Lower lobe of right lung (tissue), 2 donors: Measurements from ENCODE around the gene ABCA7. TPM values are rescaled to one million over a fixed set of nuclear protein-coding genes. Genes with fewer than 3 reads are reported as not detected.
A peak's percentile ranks its signal among the peaks of the same experiment; 100 is the strongest.

Experiments used
- ATAC-seq, 2 donors: fragments of 200-7000 bp; cut with Tn5 transposase; one replicate each; pipeline ENCODE4 v1.9.1; 2020 to 2022; ENCODE audit warnings: mild to moderate bottlenecking in 2 of 2, moderate library complexity in 2 of 2
- DNase-seq: peaks from one replicate; pipeline ENCODE4 v3.0.0-alpha.2; 2020
- H3K27ac ChIP-seq: fragments of 200-600 bp; one replicate; pipeline ENCODE4 v1.8.0; 2022
- H3K27me3 ChIP-seq: fragments of 200-600 bp; one replicate; pipeline ENCODE4 v1.8.0; 2022; ENCODE audit warnings: low read depth
- H3K36me3 ChIP-seq: fragments of 200-600 bp; one replicate; pipeline ENCODE4 v1.8.0; 2022; ENCODE audit warnings: mild to moderate bottlenecking
- H3K4me1 ChIP-seq: fragments of 200-600 bp; one replicate; pipeline ENCODE4 v1.8.0; 2022
- H3K4me3 ChIP-seq: fragments of 200-600 bp; one replicate; pipeline ENCODE4 v1.8.0; 2022; ENCODE audit warnings: mild to moderate bottlenecking
- H3K9me3 ChIP-seq: fragments of 200-600 bp; one replicate; pipeline ENCODE4 v1.8.0; 2022
- CTCF ChIP-seq: fragments of 200-600 bp; IDR thresholded peaks from one replicate; pipeline ENCODE4 v1.8.0; 2022; ENCODE audit warnings: antibody characterized with exemption, mild to moderate bottlenecking
- intact Hi-C: fragments of 100-400 bp; cut with DNase I; formaldehyde crosslinking; loops from one replicate; pipeline ENCODE4 v1.11.0; 2022
- total RNA-seq: library from RNA; stranded (reverse); fragmentation: NEBNext Ultra II Directional; extraction: Animal tissue kit (Norgen Biotek cat#: 25700); gene quantifications from one replicate; pipeline ENCODE4 v1.2.1, GENCODE V29; 2021
- donor health status: DM: no; HTN: yes; CAD: no; lungs with severe emphysema.

ABCA7 gene
- total RNA-seq, 1 donor from 2014 or later = 53.3 TPM

- Histone ChIP-seq H3K4me3 (peak overlapping the region; percentile 25), H3K36me3 (peaks cover 74% of the 10 kb centered on the region), H3K9me3 (no peaks in the 10 kb centered on the region), H3K27me3 (no peaks in the 10 kb centered on the region), H3K4me1 (peaks cover 26% of the 10 kb centered on the region), H3K27ac (no peak overlapping the region)
- intact Hi-C loops = no loop called here
- no peak for TF ChIP-seq CTCF
- DNase-seq (no peak), ATAC-seq (no peak)
Measured at GRCh38 chr19:1081301-1082164, 41.6 kb downstream of the ABCA7 start.

- no peak for TF ChIP-seq CTCF
- intact Hi-C loops = no loop called here
- peaks cover 79% of the 10 kb centered on the region for H3K36me3 ChIP-seq
- H3K27me3 ChIP-seq = no peaks in the 10 kb centered on the region
- DNase-seq (peak; percentile 93), ATAC-seq (peak; percentile 91 to 92)
- peak overlapping the region; percentile 29 for H3K4me3 ChIP-seq
- H3K27ac ChIP-seq = no peak overlapping the region
- peaks cover 18% of the 10 kb centered on the region for H3K4me1 ChIP-seq
- no peaks in the 10 kb centered on the region for H3K9me3 ChIP-seq
Measured at GRCh38 chr19:1082165-1082927, 42.4 kb downstream of the ABCA7 start.

DNA sequence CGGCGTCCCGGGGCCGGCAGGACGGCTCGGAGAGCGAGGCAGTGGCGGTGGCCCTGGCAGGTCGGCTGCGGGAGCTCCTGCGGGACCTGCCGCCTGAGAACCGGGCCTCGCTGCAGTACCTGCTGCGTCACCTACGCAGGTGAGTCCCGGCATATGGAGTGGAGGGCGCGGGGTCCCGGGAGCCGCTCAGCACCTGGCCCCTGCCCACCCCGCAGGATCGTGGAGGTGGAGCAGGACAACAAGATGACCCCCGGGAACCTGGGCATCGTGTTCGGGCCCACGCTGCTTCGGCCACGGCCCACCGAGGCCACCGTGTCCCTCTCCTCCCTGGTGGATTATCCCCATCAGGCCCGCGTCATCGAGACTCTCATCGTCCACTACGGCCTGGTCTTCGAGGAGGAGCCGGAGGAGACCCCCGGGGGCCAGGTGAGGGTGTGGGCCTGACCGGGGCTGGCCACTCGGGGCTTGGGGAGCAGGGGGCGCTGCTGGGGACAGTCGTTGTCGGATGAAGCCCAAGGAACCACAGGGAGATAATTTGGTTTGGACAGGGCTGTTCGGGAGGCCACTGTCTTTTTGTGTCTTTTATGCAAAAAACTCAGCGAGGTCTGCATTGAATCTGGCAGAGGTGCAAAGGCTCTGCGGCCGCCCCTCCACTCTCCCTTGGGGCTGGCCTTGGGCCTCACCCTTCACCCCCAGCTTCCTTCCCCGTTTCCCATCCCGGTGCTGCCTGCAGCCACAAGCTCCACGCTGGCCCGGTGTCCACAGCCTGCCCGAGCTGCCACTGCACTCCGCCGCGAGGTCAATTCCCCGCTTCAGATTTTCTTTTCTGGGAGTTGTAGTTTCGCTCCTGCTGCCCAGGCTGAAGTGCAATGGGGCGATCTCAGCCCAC is 43.3 kb downstream of the ABCA7 start:
- Histone ChIP-seq H3K27ac (no peak overlapping the region), H3K27me3 (no peaks in the 10 kb centered on the region), H3K4me1 (peaks cover 20% of the 10 kb centered on the region), H3K9me3 (no peaks in the 10 kb centered on the region), H3K36me3 (peaks cover 86% of the 10 kb centered on the region), H3K4me3 (peak overlapping the region; percentile 29)
- TF ChIP-seq CTCF = no peak
- intact Hi-C loops = no loop called here
- no peak for ATAC-seq
- DNase-seq = no peak

GRCh38 chr19:1084024-1084868 is 44.3 kb downstream of the ABCA7 start:
- Histone ChIP-seq H3K9me3 (no peaks in the 10 kb centered on the region), H3K4me1 (peaks cover 31% of the 10 kb centered on the region), H3K4me3 (no peak overlapping the region), H3K27me3 (no peaks in the 10 kb centered on the region), H3K27ac (no peak overlapping the region), H3K36me3 (peaks cover 89% of the 10 kb centered on the region)
- no peak for TF ChIP-seq CTCF
- intact Hi-C loops = no loop called here
- no peak for DNase-seq
- ATAC-seq = no peak
